Stimulated activated CD4-positive, alpha-beta T cell treated with anti-CD3 and anti-CD28 coated beads, Interleukin-4, amount 100 ng/mL, for 4 hours (primary cell): Measurements from ENCODE around the gene SEMA3D.

ENCODE experiments used
- DNase-seq, 2 experiments: peaks; one replicate each; pipeline ENCODE4 v3.0.0-alpha.2; 2020

The SEMA3D gene

DNA sequence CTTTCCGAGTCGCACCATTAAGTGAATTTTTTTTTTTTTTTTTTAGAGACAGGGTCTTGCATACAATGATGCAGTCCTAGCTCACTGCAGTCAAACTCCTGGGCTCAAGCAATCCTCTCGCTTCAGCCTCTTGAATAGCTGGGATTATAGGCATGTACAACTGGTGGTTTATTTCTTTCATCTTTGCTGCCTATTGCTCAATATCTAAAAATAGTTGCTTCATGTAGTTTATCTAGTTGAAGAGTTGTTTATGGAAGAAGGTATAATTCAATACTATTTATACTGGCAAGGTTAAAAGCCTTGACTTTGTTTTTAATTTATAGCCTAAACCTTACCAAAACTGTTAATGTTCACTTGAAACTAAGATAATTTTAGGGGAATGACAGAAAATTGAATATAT, 66.9 kb downstream of the SEMA3D start:
- no peak for DNase-seq

DNA sequence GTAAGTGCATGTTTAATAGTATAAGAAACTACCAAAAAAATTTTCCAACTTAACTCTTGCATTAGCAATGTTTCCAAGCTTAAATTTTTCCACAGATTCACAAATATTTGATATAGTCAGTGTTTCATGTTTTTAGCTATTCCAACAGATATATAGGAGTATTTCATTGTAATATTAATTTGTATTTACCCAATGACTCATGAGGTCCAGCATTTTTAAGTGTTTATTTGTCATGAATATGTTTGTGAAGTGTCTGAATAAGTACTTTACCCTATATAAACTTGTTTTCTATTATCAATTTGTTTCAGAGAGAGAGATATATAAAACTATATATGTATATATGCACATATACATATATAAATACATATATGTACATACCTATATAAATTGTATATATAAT, 71.0 kb downstream of the SEMA3D start:
- DNase-seq = no peak

DNA sequence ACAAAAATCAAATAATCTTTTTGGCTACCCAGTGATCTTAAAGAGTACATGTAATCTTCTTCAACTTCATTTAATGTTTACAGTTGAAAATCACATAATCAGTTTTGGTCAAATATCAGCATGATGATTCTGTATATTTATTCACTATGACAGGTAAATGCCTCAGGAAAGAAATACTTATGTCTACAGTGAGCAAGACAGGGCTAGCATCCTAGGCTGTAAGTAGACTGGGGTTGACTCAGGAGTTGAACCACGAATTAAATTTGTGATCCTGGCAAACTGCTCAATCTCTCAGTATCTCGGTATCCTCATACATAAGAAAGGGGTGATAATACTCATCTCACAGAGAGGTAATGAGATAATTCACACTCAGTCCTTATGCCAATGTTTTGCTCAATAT, 71.8 kb downstream of the SEMA3D start:
- DNase-seq = no peak

GRCh38 chr7:85114342-85114741, 72.5 kb downstream of the SEMA3D start:
- DNase-seq = no peak

DNA sequence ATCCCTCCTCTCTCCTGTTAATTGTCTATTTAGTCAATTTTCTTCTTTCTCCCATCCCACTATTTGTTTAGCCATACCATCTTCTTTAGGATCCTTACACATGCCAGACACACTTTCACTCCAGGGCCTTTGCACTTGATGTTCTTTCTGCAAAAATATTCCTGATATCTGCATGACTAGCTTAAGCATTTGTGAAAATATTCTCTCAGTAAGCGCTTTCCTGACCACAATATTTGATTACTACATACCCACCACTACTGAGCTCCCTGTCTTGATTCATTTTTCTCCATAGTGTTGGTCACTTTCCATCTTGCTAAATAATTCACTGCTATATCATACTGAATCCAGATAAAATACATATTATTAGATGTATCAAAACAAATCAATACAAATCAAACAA, 75.1 kb downstream of the SEMA3D start:
- no peak for DNase-seq

GRCh38 chr7:85106719-85107118, 80.1 kb downstream of the SEMA3D start:
- no peak for DNase-seq

- DNase-seq = no peak
Measured at GRCh38 chr7:85104432-85105205, 82.2 kb downstream of the SEMA3D start.

DNA sequence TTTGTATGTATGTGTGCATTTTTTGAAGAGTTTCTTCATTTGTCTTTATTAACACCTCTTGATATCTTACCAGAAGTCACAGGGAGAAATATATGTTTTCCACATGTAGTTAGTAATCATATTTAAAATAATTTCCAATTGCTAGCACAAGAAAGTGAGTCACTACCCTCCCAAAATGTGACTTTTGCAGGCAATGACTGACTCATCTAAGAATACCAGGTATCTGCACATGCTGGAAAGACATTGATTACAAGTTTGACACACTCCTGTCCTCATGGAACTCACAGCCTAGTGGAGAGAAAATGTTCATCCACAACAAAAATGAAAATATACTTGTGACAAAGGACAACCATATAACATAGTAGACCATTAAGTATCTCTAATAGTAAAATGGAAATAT, 82.9 kb downstream of the SEMA3D start:
- DNase-seq = no peak

DNA sequence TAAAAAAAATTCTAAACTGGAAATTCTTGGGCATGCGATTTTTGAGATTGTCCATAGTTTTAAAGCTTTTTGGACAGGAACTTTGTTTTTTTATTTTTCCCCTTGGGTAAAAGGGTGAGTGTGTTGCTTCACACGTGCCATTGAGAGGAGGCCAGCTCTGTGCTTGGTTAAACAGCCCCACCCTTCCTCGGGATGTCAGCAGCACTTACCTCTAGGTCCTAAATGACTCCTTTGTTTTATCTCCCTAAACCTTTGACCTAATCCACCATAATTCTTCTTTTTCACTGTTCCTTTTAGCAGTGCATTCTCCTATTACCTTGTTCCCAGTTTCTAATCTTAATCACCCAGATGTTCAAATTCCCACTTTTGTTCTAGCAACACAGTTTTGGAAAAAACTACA, 83.5 kb downstream of the SEMA3D start:
- DNase-seq = no peak

- no peak for DNase-seq
Measured at GRCh38 chr7:85102813-85103350, 84.0 kb downstream of the SEMA3D start.

- DNase-seq = no peak
Measured at GRCh38 chr7:85101347-85101746, 85.5 kb downstream of the SEMA3D start.

- no peak for DNase-seq
Measured at GRCh38 chr7:85097844-85098243, 89.0 kb downstream of the SEMA3D start.

- no peak for DNase-seq
Measured at GRCh38 chr7:85095806-85096205, 91.0 kb downstream of the SEMA3D start.

GRCh38 chr7:85095366-85095765, 91.5 kb downstream of the SEMA3D start:
- no peak for DNase-seq

GRCh38 chr7:85094046-85094725, 92.7 kb downstream of the SEMA3D start:
- no peak for DNase-seq

DNA sequence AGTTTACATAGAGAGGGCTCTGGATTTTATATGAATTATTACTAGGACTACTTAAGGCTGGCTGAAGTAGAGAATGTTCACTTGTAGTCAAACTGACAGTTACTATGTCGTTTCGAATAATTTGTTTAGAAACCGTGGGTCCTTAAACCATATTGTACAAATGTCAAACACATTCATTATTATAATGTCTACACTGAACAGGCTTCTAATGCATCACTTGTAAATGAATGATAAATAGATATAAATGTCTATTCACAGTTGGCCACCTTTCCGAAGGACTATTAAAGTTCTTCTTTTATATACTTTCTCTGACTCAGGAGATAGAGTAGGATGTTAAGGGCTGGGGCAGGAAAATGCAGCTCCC, 95.3 kb downstream of the SEMA3D start:
- no peak for DNase-seq

DNA sequence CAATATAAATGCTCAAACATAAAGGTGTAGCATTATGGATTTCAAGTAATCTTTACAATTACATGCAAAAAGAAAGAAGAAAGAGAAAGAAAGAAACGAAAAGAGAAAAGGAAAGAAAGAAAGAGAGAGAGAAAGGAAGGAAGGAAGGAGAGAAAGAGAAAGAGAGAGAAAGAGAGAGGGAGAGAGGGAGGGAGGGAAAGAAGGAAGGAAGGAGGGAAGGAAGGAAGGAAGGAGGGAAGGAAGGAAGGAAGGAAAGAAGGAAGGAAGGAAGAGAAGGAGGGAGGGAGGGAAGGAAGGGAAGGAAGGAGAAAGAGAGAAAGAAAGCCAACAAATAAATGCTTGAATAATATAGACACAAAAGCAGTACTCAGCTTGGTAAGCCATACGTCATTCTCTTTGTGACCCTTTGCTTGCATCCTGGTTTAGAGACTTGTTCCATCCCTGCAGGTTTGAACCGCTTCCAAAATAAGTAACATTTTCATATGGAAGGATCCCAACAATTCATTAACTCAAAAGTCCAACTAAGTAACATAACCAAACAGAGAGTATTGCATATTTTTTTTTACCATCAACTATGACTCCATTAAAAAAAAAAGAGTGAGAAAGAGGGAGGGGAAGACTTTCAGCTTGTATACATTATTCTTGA, 95.8 kb downstream of the SEMA3D start:
- no peak for DNase-seq

GRCh38 chr7:85090143-85090542, 96.7 kb downstream of the SEMA3D start:
- DNase-seq = no peak

- DNase-seq = no peak
Measured at GRCh38 chr7:85081846-85082245, 105.0 kb downstream of the SEMA3D start.

DNA sequence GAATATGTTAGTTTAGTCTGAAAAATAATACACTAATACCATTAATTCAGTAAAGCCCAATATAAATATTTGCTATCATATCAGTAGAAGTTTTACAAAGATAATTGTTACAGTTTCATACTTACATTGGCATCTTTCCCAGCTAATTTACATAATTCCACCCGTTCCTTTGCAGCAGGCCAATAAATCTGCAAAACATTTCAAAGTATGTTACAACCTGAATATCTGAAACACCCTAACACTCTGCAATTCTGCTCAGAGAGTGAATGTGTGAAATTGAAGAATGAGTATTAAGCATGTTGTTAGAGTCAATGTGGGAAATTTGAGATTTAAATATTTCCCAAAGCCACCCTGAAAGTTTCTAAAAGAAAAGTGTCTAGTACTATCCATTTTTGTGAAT, 105.5 kb downstream of the SEMA3D start:
- DNase-seq = no peak

GRCh38 chr7:85079434-85079833, 107.4 kb downstream of the SEMA3D start:
- DNase-seq = no peak

DNA sequence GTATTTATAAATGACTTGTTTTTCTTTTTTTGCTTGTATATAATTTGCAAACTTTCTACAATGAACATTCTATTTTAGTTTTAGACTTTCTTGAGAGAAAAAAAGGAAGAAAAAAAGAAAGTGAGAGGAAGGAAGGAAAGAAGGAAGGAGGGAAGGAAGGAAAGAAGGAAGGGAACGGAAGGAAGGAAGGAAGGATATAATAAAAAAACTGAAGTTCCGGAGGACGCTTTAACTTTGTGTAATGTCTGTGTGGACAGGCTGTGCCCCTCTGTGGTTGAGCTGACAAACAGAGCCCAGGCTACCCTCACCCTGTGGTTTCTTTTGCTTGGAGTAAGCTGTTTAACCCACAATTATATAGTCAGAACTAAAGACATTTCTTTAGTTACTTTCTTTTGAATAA, 108.7 kb downstream of the SEMA3D start:
- DNase-seq = no peak

- no peak for DNase-seq
Measured at GRCh38 chr7:85075864-85076263, 111.0 kb downstream of the SEMA3D start.

- no peak for DNase-seq
Measured at GRCh38 chr7:85074992-85075391, 111.9 kb downstream of the SEMA3D start.
